K562 (cell line): ENCODE data around the gene PEAR1. TPM values are rescaled to one million over a fixed set of nuclear protein-coding genes. Genes with fewer than 3 reads are reported as not detected.
A peak's percentile ranks its signal among the peaks of the same experiment; 100 is the strongest.

ENCODE experiments used
- BHLHE40 ChIP-seq: IDR thresholded peaks from 2 replicates; pipeline ENCODE4 v1.6.1; 2011; ENCODE audit warnings: low read length, improper control_type of control experiment
- DDX20 ChIP-seq: fragments of 450-650 bp; IDR thresholded peaks from 2 replicates; pipeline ENCODE4 v1.6.1; 2016; ENCODE audit warnings: missing genetic modification characterization, low read depth, mild to moderate bottlenecking, missing compliant biosample characterization, moderate library complexity
- MCM5 ChIP-seq: fragments of 450-650 bp; IDR thresholded peaks from 2 replicates; pipeline ENCODE4 v1.6.1; 2016; ENCODE audit warnings: low read depth
- PHF21A ChIP-seq: fragments of 450-650 bp; IDR thresholded peaks from 2 replicates; pipeline ENCODE4 v1.6.1; 2017; ENCODE audit warnings: low read depth, borderline replicate concordance
- POLR2A ChIP-seq: fragments of 450-650 bp; conservative IDR thresholded peaks from 2 replicates; pipeline ENCODE4 v1.6.1; 2016
- POU5F1 ChIP-seq: fragments of 150-350 bp; IDR thresholded peaks from 2 replicates; pipeline ENCODE4 v1.6.1; 2014; ENCODE audit warnings: borderline replicate concordance, low read length, low read depth, mild to moderate bottlenecking; ENCODE audit not compliant: partially characterized antibody
- PPARD ChIP-seq: fragments of 250-450 bp; sonication (Bioruptor Pico); IDR thresholded peaks from 2 replicates; pipeline ENCODE4 v1.8.0; 2022; ENCODE audit warnings: inconsistent platforms, mild to moderate bottlenecking, moderate library complexity
- PTBP1 ChIP-seq: fragments of 200-400 bp; formaldehyde crosslinking; IDR thresholded peaks from 2 replicates; pipeline ENCODE4 v1.6.1; 2017; ENCODE audit warnings: low read depth, low read length
- TAF7 ChIP-seq: fragments of 450-650 bp; IDR thresholded peaks from 2 replicates; pipeline ENCODE4 v1.6.1; 2016; ENCODE audit warnings: missing genetic modification characterization, missing compliant biosample characterization
- ZFP36 ChIP-seq: fragments of 150-350 bp; IDR thresholded peaks from 2 replicates; pipeline ENCODE4 v1.6.1; 2018; ENCODE audit warnings: low read length, low read depth; ENCODE audit not compliant: partially characterized antibody
- ZNF165 ChIP-seq: fragments of 250-450 bp; sonication (Bioruptor Pico); IDR thresholded peaks from 2 replicates; pipeline ENCODE4 v1.4.0; 2020; ENCODE audit warnings: borderline replicate concordance
- ZNF316 ChIP-seq: fragments of 450-650 bp; IDR thresholded peaks from 2 replicates; pipeline ENCODE4 v1.6.1; 2016
- polyA plus RNA-seq, 8 experiments: library from polyadenylated mRNA; depleted of rRNA in 4 of 8; stranded (reverse) in 5 of 8; unstranded in 3 of 8; fragments of >200 nt; fragmentation: Nextera tagmentation in 2 of 8; fragmentation: Illumina TruSeq in 1 of 8; extraction: Ambion mirVana in 2 of 8; extraction: Trizol in 1 of 8; gene quantifications; 2 replicates each; pipeline versions ENCODE4 v1.2.1 to v1.2.3, GENCODE V29; 2011 to 2014; ENCODE audit warnings: inconsistent platforms in 1 of 8, missing spikeins in 1 of 8
- total RNA-seq, 7 experiments: library from RNA; depleted of rRNA in 6 of 7; stranded (reverse); fragments of >200 nt in 6 of 7; fragmentation: Illumina TruSeq in 2 of 7; extraction: Trizol in 2 of 7; gene quantifications; 2 replicates each; pipeline versions ENCODE4 v1.2.1 to v1.2.3, GENCODE V29; 2011 to 2021; ENCODE audit warnings: low replicate concordance in 1 of 7
- TF ChIP-seq, protein P1 (sequence below): fragments of 250-450 bp; sonication (Bioruptor Pico); IDR thresholded peaks from 2 replicates; pipeline ENCODE4 v1.8.0; 2022; ENCODE audit warnings: inconsistent platforms
- TF ChIP-seq, protein P2 (sequence below): fragments of 450-650 bp; IDR thresholded peaks from 2 replicates; pipeline ENCODE4 v1.6.1; 2017; ENCODE audit warnings: antibody characterized with exemption
- TF ChIP-seq, protein P3 (sequence below): sonication (generic); formaldehyde crosslinking; IDR thresholded peaks from 2 replicates; pipeline ENCODE4 v1.8.1; 2022; ENCODE audit warnings: missing genetic modification reagents
- TF ChIP-seq, protein P4 (sequence below), 2 experiments: fragments of 450-650 bp; IDR thresholded peaks; 2 replicates each; pipeline ENCODE4 v1.6.1; 2018; ENCODE audit warnings: mild to moderate bottlenecking in 2 of 2, low read depth in 1 of 2; ENCODE audit not compliant: partially characterized antibody in 2 of 2
- TF ChIP-seq, protein P5 (sequence below): fragments of 450-650 bp; formaldehyde crosslinking; IDR thresholded peaks from 2 replicates; pipeline ENCODE4 v1.4.0; 2020; ENCODE audit warnings: mild to moderate bottlenecking

The PEAR1 gene
- total and polyA plus RNA-seq, 9 of the 15 experiments (the other 6 are each of a cell fraction or from before 2014, with no cell fraction given), result 0.87 to 13.9 (median 6.1) TPM

GRCh38 chr1:156894711-156895454, 1.4 kb downstream of the PEAR1 start (continued):
- TF ChIP-seq, protein P1, sequence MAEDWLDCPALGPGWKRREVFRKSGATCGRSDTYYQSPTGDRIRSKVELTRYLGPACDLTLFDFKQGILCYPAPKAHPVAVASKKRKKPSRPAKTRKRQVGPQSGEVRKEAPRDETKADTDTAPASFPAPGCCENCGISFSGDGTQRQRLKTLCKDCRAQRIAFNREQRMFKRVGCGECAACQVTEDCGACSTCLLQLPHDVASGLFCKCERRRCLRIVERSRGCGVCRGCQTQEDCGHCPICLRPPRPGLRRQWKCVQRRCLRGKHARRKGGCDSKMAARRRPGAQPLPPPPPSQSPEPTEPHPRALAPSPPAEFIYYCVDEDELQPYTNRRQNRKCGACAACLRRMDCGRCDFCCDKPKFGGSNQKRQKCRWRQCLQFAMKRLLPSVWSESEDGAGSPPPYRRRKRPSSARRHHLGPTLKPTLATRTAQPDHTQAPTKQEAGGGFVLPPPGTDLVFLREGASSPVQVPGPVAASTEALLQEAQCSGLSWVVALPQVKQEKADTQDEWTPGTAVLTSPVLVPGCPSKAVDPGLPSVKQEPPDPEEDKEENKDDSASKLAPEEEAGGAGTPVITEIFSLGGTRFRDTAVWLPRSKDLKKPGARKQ (CRISPR knock-in tag), result no peak
- TF ChIP-seq, protein P2, sequence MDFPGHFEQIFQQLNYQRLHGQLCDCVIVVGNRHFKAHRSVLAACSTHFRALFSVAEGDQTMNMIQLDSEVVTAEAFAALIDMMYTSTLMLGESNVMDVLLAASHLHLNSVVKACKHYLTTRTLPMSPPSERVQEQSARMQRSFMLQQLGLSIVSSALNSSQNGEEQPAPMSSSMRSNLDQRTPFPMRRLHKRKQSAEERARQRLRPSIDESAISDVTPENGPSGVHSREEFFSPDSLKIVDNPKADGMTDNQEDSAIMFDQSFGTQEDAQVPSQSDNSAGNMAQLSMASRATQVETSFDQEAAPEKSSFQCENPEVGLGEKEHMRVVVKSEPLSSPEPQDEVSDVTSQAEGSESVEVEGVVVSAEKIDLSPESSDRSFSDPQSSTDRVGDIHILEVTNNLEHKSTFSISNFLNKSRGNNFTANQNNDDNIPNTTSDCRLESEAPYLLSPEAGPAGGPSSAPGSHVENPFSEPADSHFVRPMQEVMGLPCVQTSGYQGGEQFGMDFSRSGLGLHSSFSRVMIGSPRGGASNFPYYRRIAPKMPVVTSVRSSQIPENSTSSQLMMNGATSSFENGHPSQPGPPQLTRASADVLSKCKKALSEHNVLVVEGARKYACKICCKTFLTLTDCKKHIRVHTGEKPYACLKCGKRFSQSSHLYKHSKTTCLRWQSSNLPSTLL, result no peak
- no peak for TF ChIP-seq ZNF165 (CRISPR knock-in tag)
- TF ChIP-seq, protein P3, sequence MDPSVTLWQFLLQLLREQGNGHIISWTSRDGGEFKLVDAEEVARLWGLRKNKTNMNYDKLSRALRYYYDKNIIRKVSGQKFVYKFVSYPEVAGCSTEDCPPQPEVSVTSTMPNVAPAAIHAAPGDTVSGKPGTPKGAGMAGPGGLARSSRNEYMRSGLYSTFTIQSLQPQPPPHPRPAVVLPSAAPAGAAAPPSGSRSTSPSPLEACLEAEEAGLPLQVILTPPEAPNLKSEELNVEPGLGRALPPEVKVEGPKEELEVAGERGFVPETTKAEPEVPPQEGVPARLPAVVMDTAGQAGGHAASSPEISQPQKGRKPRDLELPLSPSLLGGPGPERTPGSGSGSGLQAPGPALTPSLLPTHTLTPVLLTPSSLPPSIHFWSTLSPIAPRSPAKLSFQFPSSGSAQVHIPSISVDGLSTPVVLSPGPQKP (CRISPR knock-in tag), result no peak
- no peak for TF ChIP-seq TAF7
- peak; percentile 35; the same call in 1 of the 2 replicates for TF ChIP-seq POLR2A
- TF ChIP-seq, protein P4, sequence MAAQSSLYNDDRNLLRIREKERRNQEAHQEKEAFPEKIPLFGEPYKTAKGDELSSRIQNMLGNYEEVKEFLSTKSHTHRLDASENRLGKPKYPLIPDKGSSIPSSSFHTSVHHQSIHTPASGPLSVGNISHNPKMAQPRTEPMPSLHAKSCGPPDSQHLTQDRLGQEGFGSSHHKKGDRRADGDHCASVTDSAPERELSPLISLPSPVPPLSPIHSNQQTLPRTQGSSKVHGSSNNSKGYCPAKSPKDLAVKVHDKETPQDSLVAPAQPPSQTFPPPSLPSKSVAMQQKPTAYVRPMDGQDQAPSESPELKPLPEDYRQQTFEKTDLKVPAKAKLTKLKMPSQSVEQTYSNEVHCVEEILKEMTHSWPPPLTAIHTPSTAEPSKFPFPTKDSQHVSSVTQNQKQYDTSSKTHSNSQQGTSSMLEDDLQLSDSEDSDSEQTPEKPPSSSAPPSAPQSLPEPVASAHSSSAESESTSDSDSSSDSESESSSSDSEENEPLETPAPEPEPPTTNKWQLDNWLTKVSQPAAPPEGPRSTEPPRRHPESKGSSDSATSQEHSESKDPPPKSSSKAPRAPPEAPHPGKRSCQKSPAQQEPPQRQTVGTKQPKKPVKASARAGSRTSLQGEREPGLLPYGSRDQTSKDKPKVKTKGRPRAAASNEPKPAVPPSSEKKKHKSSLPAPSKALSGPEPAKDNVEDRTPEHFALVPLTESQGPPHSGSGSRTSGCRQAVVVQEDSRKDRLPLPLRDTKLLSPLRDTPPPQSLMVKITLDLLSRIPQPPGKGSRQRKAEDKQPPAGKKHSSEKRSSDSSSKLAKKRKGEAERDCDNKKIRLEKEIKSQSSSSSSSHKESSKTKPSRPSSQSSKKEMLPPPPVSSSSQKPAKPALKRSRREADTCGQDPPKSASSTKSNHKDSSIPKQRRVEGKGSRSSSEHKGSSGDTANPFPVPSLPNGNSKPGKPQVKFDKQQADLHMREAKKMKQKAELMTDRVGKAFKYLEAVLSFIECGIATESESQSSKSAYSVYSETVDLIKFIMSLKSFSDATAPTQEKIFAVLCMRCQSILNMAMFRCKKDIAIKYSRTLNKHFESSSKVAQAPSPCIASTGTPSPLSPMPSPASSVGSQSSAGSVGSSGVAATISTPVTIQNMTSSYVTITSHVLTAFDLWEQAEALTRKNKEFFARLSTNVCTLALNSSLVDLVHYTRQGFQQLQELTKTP (IDR thresholded peaks at IDR 0.05; ENCODE audit: low read depth in 1 of 2, partially characterized antibody in 2 of 2), result no peak
- TF ChIP-seq BHLHE40, result peak; percentile 91
- TF ChIP-seq MCM5, result no peak
- TF ChIP-seq PTBP1, result no peak
- TF ChIP-seq ZFP36, result peak; percentile 36
- TF ChIP-seq PHF21A, result no peak
- no peak for TF ChIP-seq ZNF316
- TF ChIP-seq, protein P5, sequence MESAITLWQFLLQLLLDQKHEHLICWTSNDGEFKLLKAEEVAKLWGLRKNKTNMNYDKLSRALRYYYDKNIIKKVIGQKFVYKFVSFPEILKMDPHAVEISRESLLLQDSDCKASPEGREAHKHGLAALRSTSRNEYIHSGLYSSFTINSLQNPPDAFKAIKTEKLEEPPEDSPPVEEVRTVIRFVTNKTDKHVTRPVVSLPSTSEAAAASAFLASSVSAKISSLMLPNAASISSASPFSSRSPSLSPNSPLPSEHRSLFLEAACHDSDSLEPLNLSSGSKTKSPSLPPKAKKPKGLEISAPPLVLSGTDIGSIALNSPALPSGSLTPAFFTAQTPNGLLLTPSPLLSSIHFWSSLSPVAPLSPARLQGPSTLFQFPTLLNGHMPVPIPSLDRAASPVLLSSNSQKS (CRISPR knock-in tag), result no peak
- TF ChIP-seq POU5F1, result no peak
- TF ChIP-seq PPARD (CRISPR knock-in tag), result no peak
- no peak for TF ChIP-seq DDX20 (tag)
